Measurements from ENCODE around the gene ERBIN.

- TF ChIP-seq CTCF (IDR thresholded peaks at IDR 0.05) (no peak), POLR2A (IDR thresholded peaks at IDR 0.05) (no peak)
Observed at GRCh38 chr5:66130493-66130892, 204.1 kb downstream of the ERBIN start.

Data from Peyer's patch (tissue), 4 donors.